T-helper 1 cell treated with Interleukin-12 subunit alpha and Interleukin-12 subunit beta and Interleukin-4 antibody, amounts not matched to agents 30 ng/mL and 1 ng/mL, for 36 hours (primary cell): Measurements from ENCODE around the gene FGF19. TPM values are rescaled to one million over a fixed set of nuclear protein-coding genes. Genes with fewer than 3 reads are reported as not detected.

Experiments
- total RNA-seq: library from RNA; stranded (reverse); gene quantifications from 2 replicates; pipeline ENCODE4 v1.2.3, GENCODE V29; 2022

Gene FGF19
- total RNA-seq, 1 donor from 2014 or later = not detected

Other genes starting within 250 kb of the FGF19 start
- not detected in 2 replicates for gene LINC01488, start 222.4 kb downstream of the FGF19 start, total RNA-seq
- gene CCND1, start 62.9 kb downstream of the FGF19 start, total RNA-seq = 0.20 and 0.22 TPM in 2 replicates
- gene LTO1, start 28.7 kb downstream of the FGF19 start, total RNA-seq = 29.8 and 31.6 TPM in 2 replicates
- not detected in 2 replicates for gene FGF4, start 71.3 kb upstream of the FGF19 start, total RNA-seq
- gene FGF3, start 115.4 kb upstream of the FGF19 start, total RNA-seq = not detected in 2 replicates